ENCODE data around the gene SLC9A9.

DNA sequence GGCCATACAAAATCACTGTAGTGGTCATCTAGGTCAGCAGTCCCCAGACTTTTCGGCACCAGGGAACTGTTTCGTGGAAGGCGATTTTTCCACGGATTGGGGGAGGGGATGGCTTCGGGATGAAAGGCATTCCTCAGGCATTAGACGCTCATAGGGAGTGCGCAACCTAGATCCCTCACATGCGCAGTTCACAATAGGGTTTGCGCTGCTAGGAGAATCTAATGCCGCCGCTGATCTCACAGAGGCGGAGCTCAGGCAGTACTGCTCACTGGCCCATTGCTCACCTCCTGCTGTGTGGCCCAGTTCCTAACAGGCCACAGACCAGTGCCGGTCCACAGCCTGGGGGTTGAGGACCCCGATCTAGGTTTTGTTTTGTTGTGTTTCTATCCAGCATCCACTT lies 200.1 kb downstream of the SLC9A9 start:
- no peak for TF ChIP-seq PATZ1 (CRISPR knock-in tag; IDR thresholded peaks at IDR 0.05; ENCODE audit: borderline replicate concordance)
- TF ChIP-seq OSR1 (CRISPR knock-in tag; IDR thresholded peaks at IDR 0.05), result no peak
- no peak for TF ChIP-seq RARB (CRISPR knock-in tag; IDR thresholded peaks at IDR 0.05)
- TF ChIP-seq SNAI2 (CRISPR knock-in tag; IDR thresholded peaks at IDR 0.05), result no peak
- TF ChIP-seq, protein P1, sequence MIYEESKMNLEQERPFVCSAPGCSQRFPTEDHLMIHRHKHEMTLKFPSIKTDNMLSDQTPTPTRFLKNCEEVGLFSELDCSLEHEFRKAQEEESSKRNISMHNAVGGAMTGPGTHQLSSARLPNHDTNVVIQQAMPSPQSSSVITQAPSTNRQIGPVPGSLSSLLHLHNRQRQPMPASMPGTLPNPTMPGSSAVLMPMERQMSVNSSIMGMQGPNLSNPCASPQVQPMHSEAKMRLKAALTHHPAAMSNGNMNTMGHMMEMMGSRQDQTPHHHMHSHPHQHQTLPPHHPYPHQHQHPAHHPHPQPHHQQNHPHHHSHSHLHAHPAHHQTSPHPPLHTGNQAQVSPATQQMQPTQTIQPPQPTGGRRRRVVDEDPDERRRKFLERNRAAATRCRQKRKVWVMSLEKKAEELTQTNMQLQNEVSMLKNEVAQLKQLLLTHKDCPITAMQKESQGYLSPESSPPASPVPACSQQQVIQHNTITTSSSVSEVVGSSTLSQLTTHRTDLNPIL (CRISPR knock-in tag; IDR thresholded peaks at IDR 0.05; ENCODE audit: low read depth), result no peak
- TF ChIP-seq TOX (CRISPR knock-in tag; IDR thresholded peaks at IDR 0.05; ENCODE audit: borderline replicate concordance), result no peak
- TF ChIP-seq ARNTL (CRISPR knock-in tag; IDR thresholded peaks at IDR 0.05; ENCODE audit: borderline replicate concordance, low read depth), result no peak
- TF ChIP-seq ISL1 (CRISPR knock-in tag; IDR thresholded peaks at IDR 0.05), result no peak
- no peak for TF ChIP-seq GLIS3 (CRISPR knock-in tag; IDR thresholded peaks at IDR 0.05)
- no peak for TF ChIP-seq ZC3H10 (CRISPR knock-in tag; IDR thresholded peaks at IDR 0.05)
- no peak for TF ChIP-seq ZFP3 (CRISPR knock-in tag; IDR thresholded peaks at IDR 0.05)
- TF ChIP-seq, protein P2, sequence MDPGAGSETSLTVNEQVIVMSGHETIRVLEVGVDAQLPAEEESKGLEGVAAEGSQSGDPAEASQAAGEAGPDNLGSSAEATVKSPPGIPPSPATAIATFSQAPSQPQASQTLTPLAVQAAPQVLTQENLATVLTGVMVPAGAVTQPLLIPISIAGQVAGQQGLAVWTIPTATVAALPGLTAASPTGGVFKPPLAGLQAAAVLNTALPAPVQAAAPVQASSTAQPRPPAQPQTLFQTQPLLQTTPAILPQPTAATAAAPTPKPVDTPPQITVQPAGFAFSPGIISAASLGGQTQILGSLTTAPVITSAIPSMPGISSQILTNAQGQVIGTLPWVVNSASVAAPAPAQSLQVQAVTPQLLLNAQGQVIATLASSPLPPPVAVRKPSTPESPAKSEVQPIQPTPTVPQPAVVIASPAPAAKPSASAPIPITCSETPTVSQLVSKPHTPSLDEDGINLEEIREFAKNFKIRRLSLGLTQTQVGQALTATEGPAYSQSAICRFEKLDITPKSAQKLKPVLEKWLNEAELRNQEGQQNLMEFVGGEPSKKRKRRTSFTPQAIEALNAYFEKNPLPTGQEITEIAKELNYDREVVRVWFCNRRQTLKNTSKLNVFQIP (CRISPR knock-in tag; IDR thresholded peaks at IDR 0.05; ENCODE audit: borderline replicate concordance, low read depth), result no peak
- TF ChIP-seq PPARA (CRISPR knock-in tag; IDR thresholded peaks at IDR 0.05; ENCODE audit: borderline replicate concordance), result no peak
